Osteoblast (primary cell): Measurements from ENCODE around the gene C6orf47. TPM values are rescaled to one million over a fixed set of nuclear protein-coding genes. Genes with fewer than 3 reads are reported as not detected.

Experiments used
- DNase-seq: peaks from one replicate; pipeline ENCODE4 v3.0.0; 2011; ENCODE audit warnings: low spot score, mixed read lengths; ENCODE audit not compliant: insufficient read length; ENCODE audit errors: missing footprints
- H2AFZ ChIP-seq: 2 replicates; pipeline ENCODE4 v1.6.0; 2011; ENCODE audit warnings: mild to moderate bottlenecking, low read length
- H3K27ac ChIP-seq: 2 replicates; pipeline ENCODE4 v1.5.1; 2011; ENCODE audit warnings: mild to moderate bottlenecking, low read depth, low read length, moderate library complexity
- H3K27me3 ChIP-seq: 2 replicates; pipeline ENCODE4 v1.6.0; 2012; ENCODE audit warnings: mild to moderate bottlenecking, control low read depth, inconsistent platforms, low read length, moderate library complexity; ENCODE audit not compliant: insufficient read depth
- H3K36me3 ChIP-seq: 2 replicates; pipeline ENCODE4 v1.5.1; 2011; ENCODE audit warnings: mild to moderate bottlenecking, low read length, control low read depth, moderate library complexity; ENCODE audit not compliant: insufficient read depth
- H3K4me1 ChIP-seq: 2 replicates; pipeline ENCODE4 v1.5.1; 2011; ENCODE audit warnings: mild to moderate bottlenecking, low read length, control low read depth, moderate library complexity; ENCODE audit not compliant: insufficient read depth
- H3K4me2 ChIP-seq: 2 replicates; pipeline ENCODE4 v1.6.0; 2011; ENCODE audit warnings: mild to moderate bottlenecking, low read length; ENCODE audit not compliant: insufficient read depth
- H3K4me3 ChIP-seq: fragments of 200-600 bp; sonication (generic); 3 replicates; pipeline ENCODE4 v1.5.1; 2012; ENCODE audit warnings: mild to moderate bottlenecking, low read length, inconsistent platforms; ENCODE audit not compliant: insufficient read depth
- H3K79me2 ChIP-seq: 2 replicates; pipeline ENCODE4 v1.6.0; 2012; ENCODE audit warnings: mild to moderate bottlenecking, low read length, control low read depth, inconsistent platforms; ENCODE audit not compliant: insufficient read depth
- H3K9me3 ChIP-seq: 2 replicates; pipeline ENCODE4 v1.5.1; 2011; ENCODE audit warnings: low read depth, low read length, control low read depth
- H4K20me1 ChIP-seq: 2 replicates; pipeline ENCODE4 v1.6.0; 2012; ENCODE audit warnings: mild to moderate bottlenecking, low read length, control low read depth; ENCODE audit not compliant: insufficient read depth
- total RNA-seq: library from RNA; depleted of rRNA; stranded (reverse); fragments of >200 nt; gene quantifications from 2 replicates; pipeline ENCODE4 v1.2.3, GENCODE V29; 2012
- TF ChIP-seq, protein P1 (sequence below): IDR thresholded peaks from 2 replicates; pipeline ENCODE4 v1.5.1; 2011; ENCODE audit warnings: mild to moderate bottlenecking, low read depth, low read length, moderate library complexity; ENCODE audit errors: extremely low read depth

C6orf47 gene
- total RNA-seq, 1 donor = 21.7 TPM

DNA sequence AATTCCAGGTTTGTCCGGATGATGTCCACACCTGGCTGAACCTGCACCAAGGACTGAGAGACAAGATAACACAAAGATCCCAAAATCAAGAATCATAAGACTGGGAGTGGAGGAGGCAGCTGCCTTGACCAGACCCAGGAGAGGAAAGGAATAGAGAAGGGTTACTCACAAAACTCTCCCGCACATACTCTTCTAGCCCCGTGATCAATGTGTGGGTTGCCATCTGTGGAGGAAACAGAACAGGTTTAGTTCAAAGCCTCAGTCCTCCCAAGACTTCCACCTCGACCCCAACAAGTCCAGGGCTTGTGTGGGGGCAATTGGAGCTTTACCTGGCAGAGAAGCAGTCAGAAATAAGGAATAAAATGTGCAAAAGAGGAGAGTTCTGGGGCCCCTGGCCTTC is 19.2 kb downstream of the C6orf47 start:
- Histone ChIP-seq H3K4me2 (no peak overlapping the region), H3K27me3 (no peaks in the 10 kb centered on the region), H3K27ac (no peak overlapping the region), H3K36me3 (peaks cover 88% of the 10 kb centered on the region), H3K79me2 (no peaks in the 10 kb centered on the region), H3K4me3 (no peak overlapping the region), H4K20me1 (peaks cover 6% of the 10 kb centered on the region), H3K4me1 (peaks cover 7% of the 10 kb centered on the region), H3K9me3 (no peaks in the 10 kb centered on the region), H2AFZ (no peak overlapping the region)
- TF ChIP-seq, protein P1, sequence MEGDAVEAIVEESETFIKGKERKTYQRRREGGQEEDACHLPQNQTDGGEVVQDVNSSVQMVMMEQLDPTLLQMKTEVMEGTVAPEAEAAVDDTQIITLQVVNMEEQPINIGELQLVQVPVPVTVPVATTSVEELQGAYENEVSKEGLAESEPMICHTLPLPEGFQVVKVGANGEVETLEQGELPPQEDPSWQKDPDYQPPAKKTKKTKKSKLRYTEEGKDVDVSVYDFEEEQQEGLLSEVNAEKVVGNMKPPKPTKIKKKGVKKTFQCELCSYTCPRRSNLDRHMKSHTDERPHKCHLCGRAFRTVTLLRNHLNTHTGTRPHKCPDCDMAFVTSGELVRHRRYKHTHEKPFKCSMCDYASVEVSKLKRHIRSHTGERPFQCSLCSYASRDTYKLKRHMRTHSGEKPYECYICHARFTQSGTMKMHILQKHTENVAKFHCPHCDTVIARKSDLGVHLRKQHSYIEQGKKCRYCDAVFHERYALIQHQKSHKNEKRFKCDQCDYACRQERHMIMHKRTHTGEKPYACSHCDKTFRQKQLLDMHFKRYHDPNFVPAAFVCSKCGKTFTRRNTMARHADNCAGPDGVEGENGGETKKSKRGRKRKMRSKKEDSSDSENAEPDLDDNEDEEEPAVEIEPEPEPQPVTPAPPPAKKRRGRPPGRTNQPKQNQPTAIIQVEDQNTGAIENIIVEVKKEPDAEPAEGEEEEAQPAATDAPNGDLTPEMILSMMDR = no peak
- DNase-seq = peak; percentile 62

DNA sequence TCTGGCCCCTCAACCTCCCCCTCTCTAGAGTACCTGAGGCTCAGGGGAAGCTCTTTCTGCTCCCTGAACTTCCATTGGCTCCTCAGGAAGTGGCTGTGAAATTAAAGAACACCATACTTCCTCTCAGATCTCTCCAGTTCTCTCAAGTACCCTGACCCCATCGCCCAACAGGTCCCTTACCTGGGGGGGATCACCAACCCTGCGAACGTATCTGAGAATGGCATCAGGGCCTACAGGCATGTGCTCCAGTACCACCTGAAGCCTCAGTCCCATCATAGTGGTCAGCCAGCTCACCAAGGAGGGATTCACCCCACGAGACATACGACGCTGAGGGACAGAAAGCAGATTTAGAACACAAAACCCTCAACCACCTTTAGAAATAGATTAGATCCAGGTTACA is 20.0 kb downstream of the C6orf47 start:
- peaks cover 89% of the 10 kb centered on the region for H3K36me3 ChIP-seq
- no peak overlapping the region for H3K4me2 ChIP-seq
- H3K27ac ChIP-seq = no peak overlapping the region
- H4K20me1 ChIP-seq = peaks cover 11% of the 10 kb centered on the region
- no peaks in the 10 kb centered on the region for H3K9me3 ChIP-seq
- no peak overlapping the region for H2AFZ ChIP-seq
- H3K27me3 ChIP-seq = no peaks in the 10 kb centered on the region
- peaks cover 7% of the 10 kb centered on the region for H3K4me1 ChIP-seq
- DNase-seq = peak; percentile 56
- H3K4me3 ChIP-seq = no peak overlapping the region
- H3K79me2 ChIP-seq = no peaks in the 10 kb centered on the region
- TF ChIP-seq, protein P1 = no peak

DNA sequence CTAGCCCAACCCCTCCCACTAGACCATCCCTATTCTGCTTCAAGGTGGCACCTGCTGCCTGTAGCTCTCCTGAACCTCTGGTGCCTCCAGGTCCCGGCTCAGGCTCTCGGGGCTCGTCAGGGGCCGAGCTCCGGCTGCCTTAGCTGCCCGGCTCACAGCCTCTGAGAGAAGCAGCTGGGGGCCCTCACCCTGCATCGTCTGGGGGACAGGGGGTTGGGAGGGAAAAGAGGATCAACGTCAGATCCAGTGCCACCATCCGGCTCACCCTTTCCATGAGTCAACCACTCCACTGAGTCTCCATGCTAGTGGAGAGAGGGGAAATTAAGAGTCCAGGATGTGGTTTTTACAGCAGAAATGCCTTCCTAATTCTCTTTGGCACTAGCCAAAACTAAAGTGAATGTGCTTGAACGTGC is 21.1 kb downstream of the C6orf47 start:
- H3K36me3 ChIP-seq = peaks cover 89% of the 10 kb centered on the region
- peak overlapping the region; percentile 83 for H3K27ac ChIP-seq
- H3K4me2 ChIP-seq = peak overlapping the region; percentile 46
- H4K20me1 ChIP-seq = peaks cover 18% of the 10 kb centered on the region
- DNase-seq = peak; percentile 95
- H3K27me3 ChIP-seq = no peaks in the 10 kb centered on the region
- TF ChIP-seq, protein P1 = no peak
- H3K4me1 ChIP-seq = peaks cover 7% of the 10 kb centered on the region
- no peaks in the 10 kb centered on the region for H3K9me3 ChIP-seq
- H3K4me3 ChIP-seq = no peak overlapping the region
- H3K79me2 ChIP-seq = no peaks in the 10 kb centered on the region
- no peak overlapping the region for H2AFZ ChIP-seq

DNA sequence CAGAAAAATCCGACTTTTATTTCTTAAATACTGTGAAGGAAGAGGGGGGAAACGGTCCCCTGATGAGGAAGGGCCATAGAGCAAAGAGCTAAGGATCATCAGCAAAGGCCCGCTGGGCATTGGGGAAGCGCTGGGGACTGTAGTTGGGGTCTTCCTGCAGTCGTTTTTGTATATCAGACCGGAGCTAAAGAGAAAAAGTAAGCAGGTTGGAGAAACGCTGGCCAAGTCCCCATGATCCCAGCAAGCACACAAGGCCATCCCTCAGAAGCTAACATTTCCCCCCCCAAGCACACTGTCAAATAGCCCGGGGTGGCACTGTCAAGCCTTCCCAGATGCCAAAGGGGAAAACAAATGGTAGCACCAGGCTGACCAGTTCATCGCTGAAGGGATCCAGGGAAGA is 21.5 kb downstream of the C6orf47 start:
- H3K36me3 ChIP-seq = peaks cover 90% of the 10 kb centered on the region
- DNase-seq = peak; percentile 87
- peak overlapping the region; percentile 83 for H3K27ac ChIP-seq

More for the DNA sequence above, 21.5 kb downstream of the C6orf47 start:
- H2AFZ ChIP-seq = no peak overlapping the region
- TF ChIP-seq, protein P1 = no peak
- no peak overlapping the region for H3K4me2 ChIP-seq
- H3K9me3 ChIP-seq = no peaks in the 10 kb centered on the region
- peaks cover 22% of the 10 kb centered on the region for H4K20me1 ChIP-seq
- no peak overlapping the region for H3K4me3 ChIP-seq
- no peaks in the 10 kb centered on the region for H3K79me2 ChIP-seq
- no peaks in the 10 kb centered on the region for H3K27me3 ChIP-seq
- H3K4me1 ChIP-seq = peaks cover 7% of the 10 kb centered on the region
